ENCODE data around the gene GBX1.

Gene GBX1

GRCh38 chr7:151107882-151108281, 59.6 kb downstream of the GBX1 start:
- TF ChIP-seq CTCF (IDR thresholded peaks at IDR 0.05; ENCODE audit: low read depth, low read length, missing control alignments) = no peak
- DNase-seq (ENCODE audit: low read depth) = no peak

GRCh38 chr7:151104411-151105235, 62.9 kb downstream of the GBX1 start:
- no peak overlapping the region for H3K4me3 ChIP-seq (ENCODE audit: low read depth, low read length)
- no peak for TF ChIP-seq CTCF (IDR thresholded peaks at IDR 0.05; ENCODE audit: low read depth, low read length, missing control alignments)
- no peak for DNase-seq (ENCODE audit: low read depth)

More at GRCh38 chr7:151107882-151108281, 59.6 kb downstream of the GBX1 start:
- no peak overlapping the region for H3K4me3 ChIP-seq (ENCODE audit: low read depth, low read length)

- no peak for DNase-seq (ENCODE audit: low read depth)
- no peak for TF ChIP-seq CTCF (IDR thresholded peaks at IDR 0.05; ENCODE audit: low read depth, low read length, missing control alignments)
- no peak overlapping the region for H3K4me3 ChIP-seq (ENCODE audit: low read depth, low read length)
Measured at GRCh38 chr7:151103973-151104372, 63.5 kb downstream of the GBX1 start.

DNA sequence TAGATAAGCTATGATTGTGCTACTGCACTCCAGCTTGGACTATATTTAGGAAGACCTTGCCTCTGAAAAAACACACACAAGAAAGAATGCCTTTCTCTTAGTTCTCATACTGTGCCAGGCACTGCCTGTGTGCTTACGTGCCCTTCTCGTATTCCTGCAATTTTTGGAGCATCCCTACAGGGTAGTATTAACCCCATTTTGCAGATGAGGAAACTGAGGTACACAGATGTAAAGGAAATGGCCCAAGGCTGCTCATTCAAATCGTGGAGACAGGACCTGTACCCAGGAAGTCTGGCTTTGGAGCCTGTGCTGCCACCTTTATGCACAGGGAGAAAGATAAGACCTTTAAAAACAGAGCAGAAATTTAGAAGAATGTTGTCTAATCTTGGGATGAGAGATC, 64.5 kb downstream of the GBX1 start:
- TF ChIP-seq CTCF (IDR thresholded peaks at IDR 0.05; ENCODE audit: low read depth, low read length, missing control alignments) = no peak
- H3K4me3 ChIP-seq (ENCODE audit: low read depth, low read length) = no peak overlapping the region
- DNase-seq (ENCODE audit: low read depth) = no peak

- H3K4me3 ChIP-seq (ENCODE audit: low read depth, low read length) = no peak overlapping the region
- TF ChIP-seq CTCF (IDR thresholded peaks at IDR 0.05; ENCODE audit: low read depth, low read length, missing control alignments) = no peak
- DNase-seq (ENCODE audit: low read depth) = no peak
Measured at GRCh38 chr7:151101621-151102396, 65.7 kb downstream of the GBX1 start.

- H3K4me3 ChIP-seq (ENCODE audit: low read depth, low read length) = no peak overlapping the region
- no peak for DNase-seq (ENCODE audit: low read depth)
- no peak for TF ChIP-seq CTCF (IDR thresholded peaks at IDR 0.05; ENCODE audit: low read depth, low read length, missing control alignments)
Measured at GRCh38 chr7:151100921-151101320, 66.6 kb downstream of the GBX1 start.

All from GM12864 (cell line).